KMS-11 (cell line): ENCODE measurements around the gene HTT.

Source experiments
- H2AFZ ChIP-seq: fragments of 200-600 bp; sonication (generic); 2 replicates; pipeline ENCODE4 v1.6.1; 2016; ENCODE audit warnings: antibody characterized with exemption, mixed run types, low read depth
- H3K27ac ChIP-seq: fragments of 200-600 bp; sonication (generic); 2 replicates; pipeline ENCODE4 v1.6.1; 2016; ENCODE audit warnings: mild to moderate bottlenecking, mixed run types
- H3K27me3 ChIP-seq: fragments of 200-600 bp; sonication (generic); 2 replicates; pipeline ENCODE4 v1.6.1; 2017; ENCODE audit warnings: mild to moderate bottlenecking, low read depth, mixed run types, moderate library complexity; ENCODE audit not compliant: insufficient read depth
- H3K36me3 ChIP-seq: fragments of 200-600 bp; sonication (generic); 2 replicates; pipeline ENCODE4 v1.6.1; 2017; ENCODE audit warnings: mild to moderate bottlenecking, mixed run types; ENCODE audit not compliant: insufficient read depth
- H3K4me1 ChIP-seq: fragments of 200-600 bp; sonication (generic); 2 replicates; pipeline ENCODE4 v1.6.1; 2016; ENCODE audit warnings: mild to moderate bottlenecking, low read depth, mixed run types; ENCODE audit not compliant: poor library complexity, severe bottlenecking
- H3K4me2 ChIP-seq: fragments of 200-600 bp; sonication (generic); 2 replicates; pipeline ENCODE4 v1.7.0; 2016; ENCODE audit warnings: mild to moderate bottlenecking, mixed run types
- H3K4me3 ChIP-seq: fragments of 200-600 bp; sonication (generic); IDR thresholded peaks from 2 replicates; pipeline ENCODE4 v1.6.1; 2017; ENCODE audit warnings: low read depth, low read length, mixed read lengths; ENCODE audit not compliant: insufficient read depth
- H3K79me2 ChIP-seq: fragments of 200-600 bp; sonication (generic); 2 replicates; pipeline ENCODE4 v1.6.1; 2016; ENCODE audit warnings: low read depth, mixed run types; ENCODE audit not compliant: insufficient read depth
- H3K9ac ChIP-seq: fragments of 200-600 bp; sonication (generic); 2 replicates; pipeline ENCODE4 v1.6.1; 2016; ENCODE audit warnings: mild to moderate bottlenecking, mixed run types
- H4K20me1 ChIP-seq: fragments of 200-600 bp; sonication (generic); 2 replicates; pipeline ENCODE4 v1.6.1; 2016; ENCODE audit warnings: mild to moderate bottlenecking, mixed run types; ENCODE audit not compliant: insufficient read depth
- CTCF ChIP-seq: fragments of 200-600 bp; sonication (generic); conservative IDR thresholded peaks from 2 replicates; pipeline ENCODE4 v1.6.1; 2017; ENCODE audit warnings: low read depth, mild to moderate bottlenecking, antibody characterized with exemption, low read length, moderate library complexity, mixed read lengths

Gene HTT

GRCh38 chr4:3252480-3252828 lies 178.0 kb downstream of the HTT start:
- Histone ChIP-seq H3K9ac (no peak overlapping the region), H3K27me3 (no peaks in the 10 kb centered on the region), H3K36me3 (no peaks in the 10 kb centered on the region), H3K79me2 (no peaks in the 10 kb centered on the region), H3K4me2 (no peak overlapping the region), H4K20me1 (no peaks in the 10 kb centered on the region), H3K27ac (no peak overlapping the region), H2AFZ (no peak overlapping the region), H3K4me1 (no peaks in the 10 kb centered on the region), H3K4me3 (no peak overlapping the region)
- no peak for TF ChIP-seq CTCF

- H3K4me3 ChIP-seq, result no peak overlapping the region
- TF ChIP-seq CTCF, result no peak
- no peak overlapping the region for H3K27ac ChIP-seq
- H3K36me3 ChIP-seq, result no peaks in the 10 kb centered on the region
- no peak overlapping the region for H3K9ac ChIP-seq
- no peaks in the 10 kb centered on the region for H4K20me1 ChIP-seq
- no peak overlapping the region for H3K4me2 ChIP-seq
- H2AFZ ChIP-seq, result no peak overlapping the region
- H3K79me2 ChIP-seq, result no peaks in the 10 kb centered on the region
- H3K4me1 ChIP-seq, result no peaks in the 10 kb centered on the region
- no peaks in the 10 kb centered on the region for H3K27me3 ChIP-seq
These were observed 178.6 kb downstream of the HTT start for GRCh38 chr4:3252831-3253641.

- no peaks in the 10 kb centered on the region for H4K20me1 ChIP-seq
- H3K27me3 ChIP-seq, result no peaks in the 10 kb centered on the region
- H3K4me3 ChIP-seq, result no peak overlapping the region
- TF ChIP-seq CTCF, result no peak
- no peak overlapping the region for H3K27ac ChIP-seq
- H3K4me1 ChIP-seq, result no peaks in the 10 kb centered on the region
- H3K36me3 ChIP-seq, result no peaks in the 10 kb centered on the region
- H3K4me2 ChIP-seq, result no peak overlapping the region
- H3K79me2 ChIP-seq, result no peaks in the 10 kb centered on the region
- H3K9ac ChIP-seq, result no peak overlapping the region
- H2AFZ ChIP-seq, result no peak overlapping the region
These were observed 179.3 kb downstream of the HTT start for GRCh38 chr4:3253808-3254207.

- TF ChIP-seq CTCF, result no peak
These were observed 180.0 kb downstream of the HTT start for GRCh38 chr4:3254302-3255131.

More at GRCh38 chr4:3254302-3255131, 180.0 kb downstream of the HTT start:
- Histone ChIP-seq H3K4me3 (no peak overlapping the region), H2AFZ (no peak overlapping the region), H3K79me2 (no peaks in the 10 kb centered on the region), H4K20me1 (no peaks in the 10 kb centered on the region), H3K27me3 (no peaks in the 10 kb centered on the region), H3K9ac (no peak overlapping the region), H3K4me2 (no peak overlapping the region), H3K36me3 (no peaks in the 10 kb centered on the region), H3K27ac (no peak overlapping the region), H3K4me1 (no peaks in the 10 kb centered on the region)
